SU-DHL-6 (cell line): ENCODE measurements around the gene AGAP4.
"Not testable (repeated sequence)": the region's sequence is repeated elsewhere in the genome, so short reads cannot be mapped to it uniquely, and the experiment has no call there.

ENCODE experiments used
- CTCF ChIP-seq: fragments of 200-600 bp; sonication (generic); IDR thresholded peaks from one replicate; pipeline ENCODE4 v1.5.1; 2017; ENCODE audit warnings: antibody characterized with exemption, mild to moderate bottlenecking, low read length, moderate library complexity; ENCODE audit not compliant: insufficient read depth, poor library complexity, severe bottlenecking
- EZH2phosphoT487 ChIP-seq: fragments of 200-600 bp; sonication (generic), shearing (Covaris generic); conservative IDR thresholded peaks from 2 replicates; pipeline ENCODE4 v1.6.1; 2018; ENCODE audit warnings: mild to moderate bottlenecking, antibody characterized with exemption, low read length, moderate library complexity, mixed read lengths

- not testable (repeated sequence) for TF ChIP-seq CTCF, EZH2phosphoT487
Observed at GRCh38 chr10:45790694-45791426, 56.4 kb downstream of the AGAP4 start.
